HG03378 (cell line): ENCODE measurements around the gene ADGRD1.

Source experiments
- ATAC-seq: cut with Tn5 transposase; IDR thresholded peaks from one replicate; pipeline ENCODE4 v1.9.1; 2021; ENCODE audit warnings: mild to moderate bottlenecking, moderate library complexity; ENCODE audit not compliant: unreplicated experiment

ADGRD1 gene

GRCh38 chr12:131018019-131018620 lies 64.4 kb downstream of the ADGRD1 start:
- no peak for ATAC-seq

GRCh38 chr12:131018808-131019397 lies 65.2 kb downstream of the ADGRD1 start:
- no peak for ATAC-seq

- no peak for ATAC-seq
Measured at GRCh38 chr12:131020326-131021153, 66.8 kb downstream of the ADGRD1 start.

- ATAC-seq = no peak
Measured at GRCh38 chr12:131021154-131021541, 67.4 kb downstream of the ADGRD1 start.

GRCh38 chr12:131024026-131024425 lies 70.3 kb downstream of the ADGRD1 start:
- no peak for ATAC-seq

- ATAC-seq = no peak
Measured at GRCh38 chr12:131024721-131025120, 71.0 kb downstream of the ADGRD1 start.

- no peak for ATAC-seq
Measured at GRCh38 chr12:131025234-131025633, 71.5 kb downstream of the ADGRD1 start.

- no peak for ATAC-seq
Measured at GRCh38 chr12:131025939-131026702, 72.4 kb downstream of the ADGRD1 start.

- no peak for ATAC-seq
Measured at GRCh38 chr12:131026754-131027153, 73.0 kb downstream of the ADGRD1 start.

GRCh38 chr12:131027264-131027663 lies 73.6 kb downstream of the ADGRD1 start:
- no peak for ATAC-seq

- ATAC-seq = no peak
Measured at GRCh38 chr12:131027876-131028586, 74.3 kb downstream of the ADGRD1 start.

GRCh38 chr12:131028587-131029338 lies 75.1 kb downstream of the ADGRD1 start:
- ATAC-seq = no peak

- no peak for ATAC-seq
Measured at GRCh38 chr12:131030472-131031328, 77.0 kb downstream of the ADGRD1 start.

GRCh38 chr12:131032082-131032750 lies 78.5 kb downstream of the ADGRD1 start:
- no peak for ATAC-seq

- ATAC-seq = no peak
Measured at GRCh38 chr12:131033486-131033885, 79.8 kb downstream of the ADGRD1 start.

- ATAC-seq = no peak
Measured at GRCh38 chr12:131033886-131034482, 80.3 kb downstream of the ADGRD1 start.

GRCh38 chr12:131034631-131035244 lies 81.0 kb downstream of the ADGRD1 start:
- no peak for ATAC-seq

- no peak for ATAC-seq
Measured at GRCh38 chr12:131035245-131035681, 81.6 kb downstream of the ADGRD1 start.
